ENCODE data around the gene PRSS38. TPM values are rescaled to one million over a fixed set of nuclear protein-coding genes. Genes with fewer than 3 reads are reported as not detected.

Gene PRSS38
- total RNA-seq, 4 donors from 2014 or later: not detected

- Histone ChIP-seq H3K36me3 (no peaks in the 10 kb centered on the region), H3K27ac (no peak overlapping the region), H3K4me1 (peaks cover 0 to 8% (median 0%) of the 10 kb centered on the region in 3 donors), H3K4me3 (no peak overlapping the region), H3K27me3 (no peaks in the 10 kb centered on the region), H3K9me3 (no peaks in the 10 kb centered on the region)
- intact Hi-C loops (cut with DNase I): no loop called here
- TF ChIP-seq POLR2A (IDR thresholded peaks at IDR 0.05): no peak
- no peak for TF ChIP-seq CTCF (IDR thresholded peaks at IDR 0.05)
- no peak for DNase-seq
- WGBS, 2 donors: 78 to 94% methylated on average over 2 to 5 of the region's 9 CpGs
Observed at GRCh38 chr1:227893300-227893948, 77.9 kb downstream of the PRSS38 start.

- DNase-seq: no peak
- no peak overlapping the region for H3K4me3 ChIP-seq
- H3K27me3 ChIP-seq: no peaks in the 10 kb centered on the region
- peaks cover 0 to 7% (median 0%) of the 10 kb centered on the region in 3 donors for H3K4me1 ChIP-seq
- TF ChIP-seq POLR2A (IDR thresholded peaks at IDR 0.05) (no peak), CTCF (IDR thresholded peaks at IDR 0.05) (no peak)
- H3K27ac ChIP-seq: no peak overlapping the region
- WGBS, 2 donors: 84 to 88% methylated on average over 17 to 22 of the region's 27 CpGs
- intact Hi-C loops (cut with DNase I): no loop called here
- no peaks in the 10 kb centered on the region for H3K9me3 ChIP-seq
- no peaks in the 10 kb centered on the region for H3K36me3 ChIP-seq
Observed at GRCh38 chr1:227893949-227894721, 78.7 kb downstream of the PRSS38 start.

GRCh38 chr1:227894831-227895451, 79.5 kb downstream of the PRSS38 start:
- TF ChIP-seq CTCF (IDR thresholded peaks at IDR 0.05) (no peak), POLR2A (IDR thresholded peaks at IDR 0.05) (no peak)
- no peak for DNase-seq
- Histone ChIP-seq H3K9me3 (no peaks in the 10 kb centered on the region), H3K27ac (no peak overlapping the region), H3K36me3 (no peaks in the 10 kb centered on the region), H3K4me3 (no peak overlapping the region), H3K27me3 (no peaks in the 10 kb centered on the region), H3K4me1 (peaks cover 0 to 7% (median 0%) of the 10 kb centered on the region in 3 donors)
- 84 to 91% methylated on average over 6 to 7 of the region's 12 CpGs for WGBS, 2 donors
- intact Hi-C loops (cut with DNase I): no loop called here

Other genes with a start within 250 kb of the PRSS38 start
- 10 to 100 TPM; 13.4 to 20.0 (median 16.7) TPM for gene JMJD4, start 80.4 kb upstream of the PRSS38 start, total RNA-seq
- gene SNAP47, start 80.2 kb upstream of the PRSS38 start, total RNA-seq: 10 to 100 TPM; 11.3 to 28.5 (median 20.2) TPM
- 1 to 10 TPM; 1.7 to 5.9 (median 2.8) TPM for gene WNT9A, start 132.3 kb downstream of the PRSS38 start, total RNA-seq
- 1 to 10 TPM in 2 of 4 donors, under 1 TPM in 2; 0.76 to 2.7 (median 1.3) TPM for gene WNT3A, start 191.3 kb downstream of the PRSS38 start, total RNA-seq

Data from esophagus squamous epithelium (tissue), 5 donors.